HEK293 (cell line): ENCODE data around the gene TSTD2.

Source experiments
- CTCF ChIA-PET: fragments of 350-600 bp; formaldehyde crosslinking; extraction: SDS; loops from one replicate; lab custom pipeline; 2021; ENCODE audit warnings: antibody characterized with exemption; lab: Yijun Ruan, JAX
- POLR2A ChIA-PET: fragments of 300-600 bp; formaldehyde crosslinking; extraction: SDS; loops from one replicate; lab custom pipeline; 2020; ENCODE audit warnings: antibody characterized with exemption, inconsistent platforms; lab: Yijun Ruan, JAX
- H3K27ac ChIP-seq: fragments of 200-500 bp; sonication (Bioruptor generic); 2 replicates; pipeline ENCODE4 v1.5.1; 2014; ENCODE audit warnings: low read depth, low read length, control low read depth, inconsistent platforms; ENCODE audit errors: extremely low read depth
- H3K36me3 ChIP-seq, 2 experiments: fragments of 200-500 bp in 1 of 2; sonication (Bioruptor generic) in 1 of 2; 1 replicate in 1 of 2; 2 replicates in 1 of 2; pipeline ENCODE4 v1.5.1; 2014 to 2017; ENCODE audit warnings: inconsistent platforms in 2 of 2, low read length in 2 of 2; ENCODE audit not compliant: control insufficient read depth in 2 of 2, insufficient read depth in 1 of 2
- H3K4me1 ChIP-seq: fragments of 200-500 bp; sonication (Bioruptor generic); 2 replicates; pipeline ENCODE4 v1.5.1; 2014; ENCODE audit warnings: mild to moderate bottlenecking, low read length, inconsistent platforms; ENCODE audit not compliant: control insufficient read depth, insufficient read depth
- H3K4me3 ChIP-seq: 2 replicates; pipeline ENCODE4 v1.5.1; 2011; ENCODE audit warnings: low read depth, mild to moderate bottlenecking, control low read depth, low read length, moderate library complexity
- H3K9me3 ChIP-seq: fragments of 200-500 bp; sonication (Bioruptor generic); 2 replicates; pipeline ENCODE4 v1.5.1; 2014; ENCODE audit warnings: low read depth, low read length, inconsistent platforms; ENCODE audit not compliant: control insufficient read depth, insufficient read depth
- BCL11A ChIP-seq: fragments of 450-650 bp; formaldehyde crosslinking; IDR thresholded peaks from 2 replicates; pipeline ENCODE4 v1.5.1; 2016; ENCODE audit warnings: low read depth, missing biosample characterization, missing genetic modification characterization
- EGR2 ChIP-seq: fragments of 450-650 bp; formaldehyde crosslinking; IDR thresholded peaks from 2 replicates; pipeline ENCODE4 v1.5.1; 2016; ENCODE audit warnings: low read depth, missing biosample characterization, missing genetic modification characterization
- MZF1 ChIP-seq: fragments of 450-650 bp; formaldehyde crosslinking; IDR thresholded peaks from 2 replicates; pipeline ENCODE4 v1.5.1; 2017; ENCODE audit warnings: missing biosample characterization, missing genetic modification characterization, borderline replicate concordance
- SCRT2 ChIP-seq: fragments of 450-650 bp; formaldehyde crosslinking; IDR thresholded peaks from 2 replicates; pipeline ENCODE4 v1.5.1; 2016; ENCODE audit warnings: missing biosample characterization, missing genetic modification characterization
- SP2 ChIP-seq: fragments of 450-650 bp; formaldehyde crosslinking; IDR thresholded peaks from 2 replicates; pipeline ENCODE4 v1.5.1; 2016; ENCODE audit warnings: missing biosample characterization, missing genetic modification characterization
- SP3 ChIP-seq: fragments of 450-650 bp; formaldehyde crosslinking; IDR thresholded peaks from 2 replicates; pipeline ENCODE4 v1.5.1; 2016; ENCODE audit warnings: missing biosample characterization, missing genetic modification characterization
- YY2 ChIP-seq: fragments of 450-650 bp; formaldehyde crosslinking; IDR thresholded peaks from 2 replicates; pipeline ENCODE4 v1.5.1; 2016; ENCODE audit warnings: missing biosample characterization, missing genetic modification characterization
- ZFP69B ChIP-seq: fragments of 450-650 bp; formaldehyde crosslinking; IDR thresholded peaks from 2 replicates; pipeline ENCODE4 v1.5.1; 2016; ENCODE audit warnings: missing biosample characterization, missing genetic modification characterization
- ZNF132 ChIP-seq: fragments of 450-650 bp; formaldehyde crosslinking; IDR thresholded peaks from 2 replicates; pipeline ENCODE4 v1.5.1; 2017; ENCODE audit warnings: missing biosample characterization, missing genetic modification characterization, borderline replicate concordance
- ZNF169 ChIP-seq: fragments of 450-650 bp; formaldehyde crosslinking; IDR thresholded peaks from 2 replicates; pipeline ENCODE4 v1.5.1; 2016; ENCODE audit warnings: missing biosample characterization, missing genetic modification characterization
- ZNF175 ChIP-seq: fragments of 450-650 bp; formaldehyde crosslinking; IDR thresholded peaks from 2 replicates; pipeline ENCODE4 v1.5.1; 2016; ENCODE audit warnings: missing biosample characterization, missing genetic modification characterization
- ZNF311 ChIP-seq: fragments of 450-650 bp; formaldehyde crosslinking; IDR thresholded peaks from 2 replicates; pipeline ENCODE4 v1.5.1; 2017; ENCODE audit warnings: missing biosample characterization, missing genetic modification characterization, borderline replicate concordance
- ZNF510 ChIP-seq: fragments of 450-650 bp; formaldehyde crosslinking; IDR thresholded peaks from 2 replicates; pipeline ENCODE4 v1.5.1; 2018; ENCODE audit warnings: mild to moderate bottlenecking, missing genetic modification characterization, missing biosample characterization; ENCODE audit not compliant: insufficient replicate concordance
- ZNF621 ChIP-seq: fragments of 450-650 bp; formaldehyde crosslinking; IDR thresholded peaks from 2 replicates; pipeline ENCODE4 v1.5.1; 2017; ENCODE audit warnings: missing biosample characterization, missing genetic modification characterization
- ZNF623 ChIP-seq: fragments of 450-650 bp; formaldehyde crosslinking; IDR thresholded peaks from 2 replicates; pipeline ENCODE4 v1.5.1; 2016; ENCODE audit warnings: missing biosample characterization, missing genetic modification characterization
- ZNF624 ChIP-seq: fragments of 450-650 bp; formaldehyde crosslinking; IDR thresholded peaks from 2 replicates; pipeline ENCODE4 v1.5.1; 2017; ENCODE audit warnings: missing biosample characterization, missing genetic modification characterization
- ZNF660 ChIP-seq: fragments of 450-650 bp; IDR thresholded peaks from 2 replicates; pipeline ENCODE4 v1.5.1; 2018; ENCODE audit warnings: missing biosample characterization, mild to moderate bottlenecking, missing genetic modification characterization
- TF ChIP-seq, protein P1 (sequence below): fragments of 450-650 bp; formaldehyde crosslinking; IDR thresholded peaks from 2 replicates; pipeline ENCODE4 v1.5.1; 2016; ENCODE audit warnings: missing biosample characterization, missing genetic modification characterization, low read depth

TSTD2 gene

DNA sequence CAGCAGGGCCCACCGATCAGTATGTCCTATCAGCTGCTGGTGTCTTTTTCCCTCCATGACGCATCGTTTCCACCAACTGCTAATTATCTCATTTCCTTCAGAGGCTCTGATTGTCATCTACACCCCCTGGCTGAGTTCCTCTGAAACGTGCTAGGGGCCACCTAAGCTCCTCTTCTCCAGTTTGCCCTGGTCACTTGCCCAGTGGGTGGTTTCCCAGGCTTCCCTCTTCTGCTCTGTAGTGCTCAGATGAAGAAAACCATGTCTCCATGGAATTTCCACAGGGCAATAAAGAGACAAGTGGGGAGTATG is 65.3 kb downstream of the TSTD2 start:
- H3K27ac ChIP-seq: no peak overlapping the region
- TF ChIP-seq, protein P1, sequence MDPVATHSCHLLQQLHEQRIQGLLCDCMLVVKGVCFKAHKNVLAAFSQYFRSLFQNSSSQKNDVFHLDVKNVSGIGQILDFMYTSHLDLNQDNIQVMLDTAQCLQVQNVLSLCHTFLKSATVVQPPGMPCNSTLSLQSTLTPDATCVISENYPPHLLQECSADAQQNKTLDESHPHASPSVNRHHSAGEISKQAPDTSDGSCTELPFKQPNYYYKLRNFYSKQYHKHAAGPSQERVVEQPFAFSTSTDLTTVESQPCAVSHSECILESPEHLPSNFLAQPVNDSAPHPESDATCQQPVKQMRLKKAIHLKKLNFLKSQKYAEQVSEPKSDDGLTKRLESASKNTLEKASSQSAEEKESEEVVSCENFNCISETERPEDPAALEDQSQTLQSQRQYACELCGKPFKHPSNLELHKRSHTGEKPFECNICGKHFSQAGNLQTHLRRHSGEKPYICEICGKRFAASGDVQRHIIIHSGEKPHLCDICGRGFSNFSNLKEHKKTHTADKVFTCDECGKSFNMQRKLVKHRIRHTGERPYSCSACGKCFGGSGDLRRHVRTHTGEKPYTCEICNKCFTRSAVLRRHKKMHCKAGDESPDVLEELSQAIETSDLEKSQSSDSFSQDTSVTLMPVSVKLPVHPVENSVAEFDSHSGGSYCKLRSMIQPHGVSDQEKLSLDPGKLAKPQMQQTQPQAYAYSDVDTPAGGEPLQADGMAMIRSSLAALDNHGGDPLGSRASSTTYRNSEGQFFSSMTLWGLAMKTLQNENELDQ (tag by site-specific recombination): no peak
- no peak for TF ChIP-seq EGR2 (tag by site-specific recombination)
- TF ChIP-seq ZNF624 (tag by site-specific recombination): no peak
- TF ChIP-seq ZNF132 (tag by site-specific recombination): no peak
- no peak for TF ChIP-seq ZNF169 (tag by site-specific recombination)
- CTCF ChIA-PET: no interaction called here
- H3K36me3 ChIP-seq: peaks cover 0 to 88% of the 10 kb centered on the region in 2 experiments; a peak in 1 of 3 replicates
- no peak overlapping the region for H3K4me3 ChIP-seq
- H3K9me3 ChIP-seq: no peaks in the 10 kb centered on the region
- H3K4me1 ChIP-seq: 0 out of 2 replicates have a peak, but pooled peaks cover 2% of the 10 kb centered on the region
- POLR2A ChIA-PET: no interaction called here

DNA sequence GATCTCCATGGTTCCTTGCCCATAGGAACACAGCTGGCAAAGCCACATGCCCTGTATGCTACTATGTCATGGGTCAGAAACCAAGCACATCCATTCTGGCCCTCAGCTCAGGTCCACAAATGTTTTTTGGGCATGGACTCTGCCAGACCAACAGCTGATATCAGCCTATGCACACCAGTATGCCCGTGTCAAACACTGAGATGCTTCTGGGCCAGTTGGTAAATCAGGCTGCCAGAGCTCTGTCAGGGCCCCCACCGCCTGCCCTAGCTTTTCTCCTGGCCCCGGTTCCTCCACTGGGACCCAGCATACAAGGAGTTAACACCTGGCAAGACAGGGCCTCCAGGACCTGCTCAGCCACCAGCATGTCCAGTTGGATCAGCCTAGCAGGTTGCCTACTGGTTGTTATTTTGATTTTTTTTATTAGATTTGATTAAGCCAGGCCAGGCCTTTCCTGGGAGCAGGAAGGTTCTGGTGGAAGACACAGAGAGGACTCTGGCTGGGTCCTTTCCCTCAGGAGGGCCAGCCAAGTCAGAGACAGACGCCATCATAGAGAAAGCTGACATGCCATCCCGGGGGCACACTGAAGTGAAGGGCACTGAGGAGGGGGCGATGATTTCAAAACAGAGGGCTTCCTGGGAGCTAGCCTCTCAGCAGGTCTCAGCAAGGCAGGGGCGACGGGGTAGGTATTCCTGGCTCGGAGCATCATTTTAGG is 65.8 kb downstream of the TSTD2 start:
- H3K4me1 ChIP-seq: 0 out of 2 replicates have a peak, but pooled peaks cover 2% of the 10 kb centered on the region
- CTCF ChIA-PET: interaction anchor here (0.8 to 1.2 kb wide), 3 partner anchors 31 to 99 kb away, joined by 3 to 5 read pairs (median 3); no protein-coding TSS in a partner anchor
- H3K27ac ChIP-seq: no peak overlapping the region
- TF ChIP-seq BCL11A (tag by site-specific recombination) (no peak), ZNF175 (tag by site-specific recombination) (no peak), SCRT2 (tag by site-specific recombination) (no peak), MZF1 (tag by site-specific recombination) (no peak), ZNF311 (no peak)
- TF ChIP-seq, all 188 proteins: peak for 0
- Histone ChIP-seq H3K4me3 (no peak overlapping the region), H3K36me3 (peaks cover 0 to 86% of the 10 kb centered on the region in 2 experiments; a peak in 1 of 3 replicates), H3K9me3 (no peaks in the 10 kb centered on the region)
- POLR2A ChIA-PET: no interaction called here

DNA sequence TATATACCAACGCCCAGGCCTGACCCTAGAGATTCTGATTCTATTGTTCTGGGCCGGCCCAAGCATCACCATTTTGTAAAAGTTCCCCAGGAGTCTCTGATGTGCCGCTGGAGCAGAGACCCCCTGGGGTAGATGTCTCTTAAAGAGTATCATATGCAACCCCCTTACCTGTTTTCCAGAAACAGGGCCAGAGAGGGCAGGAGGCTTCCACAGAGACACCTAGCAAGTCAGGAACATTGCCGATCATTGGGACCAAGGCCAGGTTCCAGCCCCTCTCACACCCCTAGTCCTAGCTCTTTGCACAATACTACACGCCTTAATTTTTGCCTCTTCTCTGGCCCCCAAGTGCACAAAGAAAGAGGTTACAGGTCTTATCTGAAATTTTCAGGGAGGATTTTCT is 67.9 kb downstream of the TSTD2 start:
- Histone ChIP-seq H3K36me3 (peaks cover 0 to 73% of the 10 kb centered on the region in 2 experiments; a peak in 1 of 3 replicates), H3K27ac (no peak overlapping the region), H3K9me3 (no peaks in the 10 kb centered on the region), H3K4me3 (no peak overlapping the region), H3K4me1 (0 out of 2 replicates have a peak, but pooled peaks cover 2% of the 10 kb centered on the region)
- POLR2A ChIA-PET: no interaction called here
- TF ChIP-seq ZNF660 (tag by site-specific recombination): no peak
- TF ChIP-seq, protein P1 (tag by site-specific recombination): no peak
- no peak for TF ChIP-seq ZFP69B (tag by site-specific recombination)
- no peak for TF ChIP-seq ZNF623 (tag by site-specific recombination)
- no peak for TF ChIP-seq ZNF621 (tag by site-specific recombination)
- TF ChIP-seq SP2: no peak
- TF ChIP-seq SP3 (tag by site-specific recombination): no peak
- no peak for TF ChIP-seq YY2
- TF ChIP-seq ZNF510 (tag by site-specific recombination): no peak
- CTCF ChIA-PET: no interaction called here
